ENCODE data around the gene KMT2B.
A peak's percentile ranks its signal among the peaks of the same experiment; 100 is the strongest.

KMT2B gene

DNA sequence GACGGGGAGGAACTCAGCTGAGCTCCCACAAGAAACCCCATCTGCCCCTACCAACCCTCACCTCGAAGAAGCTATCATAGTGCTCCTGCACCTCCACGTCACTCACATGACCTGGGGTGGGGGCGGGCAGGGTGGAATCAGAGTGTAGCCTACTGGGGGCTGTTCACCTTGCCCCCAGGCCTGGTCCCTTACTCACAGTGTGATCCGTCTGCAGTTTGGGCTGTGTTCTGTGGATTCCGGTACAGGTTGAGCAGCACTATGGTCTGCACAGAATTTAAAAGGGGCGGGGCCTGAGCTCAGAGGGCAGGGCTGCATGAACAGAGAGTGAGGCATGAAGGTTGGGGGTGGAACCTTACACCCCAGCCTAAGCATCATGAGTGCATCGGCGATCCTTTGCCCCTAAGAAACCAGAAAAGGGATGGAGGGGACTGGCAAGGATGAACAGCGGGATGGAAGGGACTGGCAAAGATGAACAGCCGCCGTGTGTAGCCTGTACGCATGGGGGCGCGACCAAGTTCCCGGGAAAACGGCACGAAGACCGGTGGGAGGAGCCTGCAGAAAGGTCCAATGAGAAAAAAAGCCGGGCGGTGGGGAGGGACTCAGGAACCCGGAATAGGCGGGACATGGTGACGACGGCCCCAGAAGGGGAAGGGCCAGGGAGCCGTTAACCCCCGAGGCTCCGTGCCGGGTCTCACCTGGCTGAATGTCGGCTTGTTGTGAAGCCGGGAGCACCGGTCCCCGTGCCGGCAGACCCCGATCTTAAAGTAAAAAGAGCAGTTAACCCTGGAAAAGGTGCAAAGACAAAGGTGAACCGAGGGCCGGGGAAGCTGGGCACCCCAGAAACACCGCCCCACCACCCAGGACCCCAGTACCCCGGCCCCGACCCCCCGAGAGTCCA, 26.9 kb downstream of the KMT2B start (continued):
- TF ChIP-seq ZNF341 (tag by site-specific recombination; IDR thresholded peaks at IDR 0.05; ENCODE audit: low read depth) (peak; percentile 99), ZNF677 (tag by site-specific recombination; IDR thresholded peaks at IDR 0.05) (no peak), ZNF707 (tag by site-specific recombination; IDR thresholded peaks at IDR 0.05) (no peak), KLF8 (tag by site-specific recombination; IDR thresholded peaks at IDR 0.05) (peak; percentile 67), ZFHX2 (tag by site-specific recombination; conservative IDR thresholded peaks at IDR 0.05) (no peak), FEZF1 (tag by site-specific recombination; IDR thresholded peaks at IDR 0.05) (peak; percentile 70), TCF7L2 (IDR thresholded peaks at IDR 0.05; ENCODE audit: borderline replicate concordance, low read depth, low read length) (no peak), ZNF324 (tag by site-specific recombination; IDR thresholded peaks at IDR 0.05) (peak; percentile 58), ZNF37A (tag by site-specific recombination; IDR thresholded peaks at IDR 0.05) (no peak), ZNF785 (tag by site-specific recombination; IDR thresholded peaks at IDR 0.05) (no peak), MEIS1 (CRISPR knock-in tag; IDR thresholded peaks at IDR 0.05; ENCODE audit: borderline replicate concordance) (no peak), ZNF274 (IDR thresholded peaks at IDR 0.05; ENCODE audit: low read length) (no peak), ZNF274 (tag by site-specific recombination; IDR thresholded peaks at IDR 0.05; ENCODE audit: borderline replicate concordance) (no peak), ZNF391 (tag by site-specific recombination; IDR thresholded peaks at IDR 0.05; ENCODE audit: borderline replicate concordance, low read depth) (peak; percentile 60; the same call in 1 of the 2 replicates), ZNF624 (tag by site-specific recombination; IDR thresholded peaks at IDR 0.05) (no peak), ZNF19 (tag by site-specific recombination; IDR thresholded peaks at IDR 0.05; ENCODE audit: low read depth) (no peak)
- TF ChIP-seq, protein P1, sequence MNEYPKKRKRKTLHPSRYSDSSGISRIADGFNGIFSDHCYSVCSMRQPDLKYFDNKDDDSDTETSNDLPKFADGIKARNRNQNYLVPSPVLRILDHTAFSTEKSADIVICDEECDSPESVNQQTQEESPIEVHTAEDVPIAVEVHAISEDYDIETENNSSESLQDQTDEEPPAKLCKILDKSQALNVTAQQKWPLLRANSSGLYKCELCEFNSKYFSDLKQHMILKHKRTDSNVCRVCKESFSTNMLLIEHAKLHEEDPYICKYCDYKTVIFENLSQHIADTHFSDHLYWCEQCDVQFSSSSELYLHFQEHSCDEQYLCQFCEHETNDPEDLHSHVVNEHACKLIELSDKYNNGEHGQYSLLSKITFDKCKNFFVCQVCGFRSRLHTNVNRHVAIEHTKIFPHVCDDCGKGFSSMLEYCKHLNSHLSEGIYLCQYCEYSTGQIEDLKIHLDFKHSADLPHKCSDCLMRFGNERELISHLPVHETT (tag by site-specific recombination; IDR thresholded peaks at IDR 0.05): peak; percentile 70
- TF ChIP-seq, protein P2, sequence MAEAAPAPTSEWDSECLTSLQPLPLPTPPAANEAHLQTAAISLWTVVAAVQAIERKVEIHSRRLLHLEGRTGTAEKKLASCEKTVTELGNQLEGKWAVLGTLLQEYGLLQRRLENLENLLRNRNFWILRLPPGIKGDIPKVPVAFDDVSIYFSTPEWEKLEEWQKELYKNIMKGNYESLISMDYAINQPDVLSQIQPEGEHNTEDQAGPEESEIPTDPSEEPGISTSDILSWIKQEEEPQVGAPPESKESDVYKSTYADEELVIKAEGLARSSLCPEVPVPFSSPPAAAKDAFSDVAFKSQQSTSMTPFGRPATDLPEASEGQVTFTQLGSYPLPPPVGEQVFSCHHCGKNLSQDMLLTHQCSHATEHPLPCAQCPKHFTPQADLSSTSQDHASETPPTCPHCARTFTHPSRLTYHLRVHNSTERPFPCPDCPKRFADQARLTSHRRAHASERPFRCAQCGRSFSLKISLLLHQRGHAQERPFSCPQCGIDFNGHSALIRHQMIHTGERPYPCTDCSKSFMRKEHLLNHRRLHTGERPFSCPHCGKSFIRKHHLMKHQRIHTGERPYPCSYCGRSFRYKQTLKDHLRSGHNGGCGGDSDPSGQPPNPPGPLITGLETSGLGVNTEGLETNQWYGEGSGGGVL (tag by site-specific recombination; IDR thresholded peaks at IDR 0.05): no peak

DNA sequence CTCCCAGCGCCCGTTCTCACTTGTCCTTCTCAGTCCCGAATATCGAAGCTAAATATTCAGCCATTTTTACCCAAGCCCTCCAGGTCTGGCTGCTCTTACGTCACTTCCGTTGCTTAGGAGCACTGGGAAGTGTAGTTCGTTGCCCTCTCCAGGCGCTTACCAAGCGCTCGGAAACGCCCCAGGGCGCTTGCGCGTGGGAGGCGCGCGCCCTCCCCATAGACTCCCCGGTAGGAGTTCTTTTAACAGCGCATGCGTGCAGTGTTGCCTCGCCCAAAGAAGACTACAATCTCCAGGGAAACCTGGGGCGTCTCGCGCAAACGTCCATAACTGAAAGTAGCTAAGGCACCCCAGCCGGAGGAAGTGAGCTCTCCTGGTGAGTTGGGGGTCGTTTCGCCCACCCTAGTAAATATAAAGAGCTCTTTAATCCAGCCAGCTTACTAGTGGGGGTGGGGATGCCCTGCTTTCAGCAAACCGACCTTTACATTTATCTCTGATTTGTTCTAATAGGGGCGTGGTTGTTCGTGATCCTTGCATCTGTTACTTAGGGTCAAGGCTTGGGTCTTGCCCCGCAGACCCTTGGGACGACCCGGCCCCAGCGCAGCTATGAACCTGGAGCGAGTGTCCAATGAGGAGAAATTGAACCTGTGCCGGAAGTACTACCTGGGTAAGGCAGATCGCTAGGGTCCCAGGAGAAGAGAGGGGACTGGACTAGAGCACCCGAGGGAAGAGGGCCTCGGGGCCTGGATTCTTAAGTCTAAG, 27.7 kb downstream of the KMT2B start, which contains the start of the genes PSENEN and U2AF1L4:
PSENEN (plus strand) TSS at position 324 of the 759 bp plus-strand sequence; CDS start at position 604, 280 bp downstream.
U2AF1L4 (minus strand) TSS at position 91 of the 759 bp plus-strand sequence; CDS start at position 64, 27 bp downstream.
- Histone ChIP-seq H3K9me3 (ENCODE audit: control insufficient read depth, insufficient read depth, low read depth, low read length) (no peaks in the 10 kb centered on the region; the same call in none of the 2 replicates), H3K27ac (ENCODE audit: extremely low read depth, low read depth, low read length) (peak within 1 kb of the TSS; percentile 95), H3K36me3 (ENCODE audit: control insufficient read depth in 2 of 2, insufficient read depth in 1 of 2, low read length in 2 of 2) (peaks cover 13 to 42% of the 10 kb centered on the region in 2 experiments), H3K4me3 (ENCODE audit: low read depth, low read length) (peak within 1 kb of the TSS; percentile 65), H3K4me1 (ENCODE audit: control insufficient read depth, insufficient read depth, low read length) (peaks cover 37% of the 10 kb centered on the region)
- POLR2A ChIA-PET: interaction anchor here (0.6 to 2.9 kb wide), 30 partner anchors 8 to 479 kb away, joined by 3 to 34 read pairs (median 5); partner anchors contain the start of genes ALKBH6, COX6B1, HAUS5 and HSPB6
- CTCF ChIA-PET: interaction anchor here (0.8 to 4.9 kb wide), 9 partner anchors 9 to 235 kb away, joined by 3 to 37 read pairs (median 4); no protein-coding TSS in a partner anchor
- TF ChIP-seq HOXA7 (CRISPR knock-in tag; IDR thresholded peaks at IDR 0.05; ENCODE audit: borderline replicate concordance) (no peak), ZNF660 (tag by site-specific recombination; IDR thresholded peaks at IDR 0.05) (peak; percentile 37; the same call in 1 of the 2 replicates), ZNF423 (tag by site-specific recombination; IDR thresholded peaks at IDR 0.05) (no peak), IKZF3 (tag by site-specific recombination; IDR thresholded peaks at IDR 0.05) (no peak), ZNF677 (tag by site-specific recombination; IDR thresholded peaks at IDR 0.05) (no peak), GLIS2 (tag by site-specific recombination; IDR thresholded peaks at IDR 0.05) (peak; percentile 88), YY2 (tag by site-specific recombination; IDR thresholded peaks at IDR 0.05) (peak; percentile 82), ZFP37 (tag by site-specific recombination; IDR thresholded peaks at IDR 0.05) (no peak), KLF7 (tag by site-specific recombination; IDR thresholded peaks at IDR 0.05; ENCODE audit: borderline replicate concordance) (peak; percentile 28; the same call in 1 of the 2 replicates), WT1 (tag by site-specific recombination; IDR thresholded peaks at IDR 0.05) (peak; percentile 58; the same call in 1 of the 2 replicates)
- TF ChIP-seq, protein P3, sequence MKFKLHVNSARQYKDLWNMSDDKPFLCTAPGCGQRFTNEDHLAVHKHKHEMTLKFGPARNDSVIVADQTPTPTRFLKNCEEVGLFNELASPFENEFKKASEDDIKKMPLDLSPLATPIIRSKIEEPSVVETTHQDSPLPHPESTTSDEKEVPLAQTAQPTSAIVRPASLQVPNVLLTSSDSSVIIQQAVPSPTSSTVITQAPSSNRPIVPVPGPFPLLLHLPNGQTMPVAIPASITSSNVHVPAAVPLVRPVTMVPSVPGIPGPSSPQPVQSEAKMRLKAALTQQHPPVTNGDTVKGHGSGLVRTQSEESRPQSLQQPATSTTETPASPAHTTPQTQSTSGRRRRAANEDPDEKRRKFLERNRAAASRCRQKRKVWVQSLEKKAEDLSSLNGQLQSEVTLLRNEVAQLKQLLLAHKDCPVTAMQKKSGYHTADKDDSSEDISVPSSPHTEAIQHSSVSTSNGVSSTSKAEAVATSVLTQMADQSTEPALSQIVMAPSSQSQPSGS (tag by site-specific recombination; IDR thresholded peaks at IDR 0.05; ENCODE audit: low read depth): peak; percentile 92
- TF ChIP-seq, protein P4, sequence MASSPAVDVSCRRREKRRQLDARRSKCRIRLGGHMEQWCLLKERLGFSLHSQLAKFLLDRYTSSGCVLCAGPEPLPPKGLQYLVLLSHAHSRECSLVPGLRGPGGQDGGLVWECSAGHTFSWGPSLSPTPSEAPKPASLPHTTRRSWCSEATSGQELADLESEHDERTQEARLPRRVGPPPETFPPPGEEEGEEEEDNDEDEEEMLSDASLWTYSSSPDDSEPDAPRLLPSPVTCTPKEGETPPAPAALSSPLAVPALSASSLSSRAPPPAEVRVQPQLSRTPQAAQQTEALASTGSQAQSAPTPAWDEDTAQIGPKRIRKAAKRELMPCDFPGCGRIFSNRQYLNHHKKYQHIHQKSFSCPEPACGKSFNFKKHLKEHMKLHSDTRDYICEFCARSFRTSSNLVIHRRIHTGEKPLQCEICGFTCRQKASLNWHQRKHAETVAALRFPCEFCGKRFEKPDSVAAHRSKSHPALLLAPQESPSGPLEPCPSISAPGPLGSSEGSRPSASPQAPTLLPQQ (tag by site-specific recombination; IDR thresholded peaks at IDR 0.05): 0 out of 2 replicates have a peak, but pooled peaks have one; percentile 8
